ENCODE data around the gene TXN. TPM values are rescaled to one million over a fixed set of nuclear protein-coding genes. Genes with fewer than 3 reads are reported as not detected.
"Not testable (repeated sequence)": the region's sequence is repeated elsewhere in the genome, so short reads cannot be mapped to it uniquely, and the experiment has no call there.

TXN gene
- total RNA-seq, 1 donor from 2014 or later, result 51.0 TPM

GRCh38 chr9:110208031-110208430 is 48.3 kb downstream of the TXN start, which contains the start of gene C9orf152:
Gene C9orf152 (minus strand): TSS chr9:110208159. CDS start chr9:110207579, 580 bp downstream.
- no peak for DNase-seq

- no peak for DNase-seq
Measured at GRCh38 chr9:110207071-110207641, 49.2 kb downstream of the TXN start.

GRCh38 chr9:110206389-110206788 is 49.9 kb downstream of the TXN start:
- no peak for DNase-seq

GRCh38 chr9:110205612-110206011 is 50.7 kb downstream of the TXN start:
- DNase-seq, result not testable (repeated sequence)

- no peak for DNase-seq
Measured at GRCh38 chr9:110202232-110202631, 54.1 kb downstream of the TXN start.

- no peak for DNase-seq
Measured at GRCh38 chr9:110199643-110200042, 56.7 kb downstream of the TXN start.

- DNase-seq, result no peak
Measured at GRCh38 chr9:110198357-110198756, 58.0 kb downstream of the TXN start.

GRCh38 chr9:110197330-110198187 is 58.7 kb downstream of the TXN start:
- DNase-seq, result no peak

GRCh38 chr9:110196084-110196499 is 60.2 kb downstream of the TXN start:
- not testable (repeated sequence) for DNase-seq

Other genes starting within 250 kb of the TXN start
- gene C9orf152, start 48.3 kb downstream of the TXN start, total RNA-seq, result 2.3 TPM
- not detected for gene TXNDC8, start 81.4 kb upstream of the TXN start, total RNA-seq

All from tongue (tissue), 2 donors.